Large intestine (tissue), 3 donors: ENCODE results near the gene PITPNC1. TPM values are rescaled to one million over a fixed set of nuclear protein-coding genes. Genes with fewer than 3 reads are reported as not detected.
"Not testable (repeated sequence)": the region's sequence is repeated elsewhere in the genome, so short reads cannot be mapped to it uniquely, and the experiment has no call there.

Experiments
- DNase-seq, 2 donors: peaks; one replicate each; pipeline versions ENCODE4 v3.0.0 to v3.0.0-alpha.2; 2013
- H3K27ac ChIP-seq: one replicate; pipeline ENCODE4 v1.5.1; 2013; ENCODE audit warnings: low read length
- H3K27me3 ChIP-seq: 2 replicates; pipeline ENCODE4 v1.6.1; 2013; ENCODE audit warnings: low read length; ENCODE audit not compliant: control insufficient read depth, insufficient read depth
- H3K36me3 ChIP-seq: 2 replicates; pipeline ENCODE4 v1.6.1; 2013; ENCODE audit warnings: low read length; ENCODE audit not compliant: control insufficient read depth, insufficient read depth
- H3K4me1 ChIP-seq: one replicate; pipeline ENCODE4 v1.6.1; 2013; ENCODE audit warnings: low read length; ENCODE audit not compliant: control insufficient read depth, insufficient read depth
- H3K4me3 ChIP-seq: one replicate; pipeline ENCODE4 v1.5.1; 2013; ENCODE audit warnings: low read length
- H3K9me3 ChIP-seq: one replicate; pipeline ENCODE4 v1.6.1; 2013; ENCODE audit warnings: mild to moderate bottlenecking, low read depth, low read length, moderate library complexity; ENCODE audit not compliant: control insufficient read depth
- WGBS: methylation state at CpG from one replicate; pipeline ENCODE4 v1.1.5; 2013; ENCODE audit warnings: low lambda C conversion rate; ENCODE audit not compliant: insufficient coverage; 5-methylcytosine and 5-hydroxymethylcytosine counted together
- polyA plus RNA-seq: library from polyadenylated mRNA; unstranded; fragments of 120-200 nt; gene quantifications from one replicate; pipeline ENCODE4 v1.2.1, GENCODE V29; 2013

Gene PITPNC1
- polyA plus RNA-seq, 1 donor = 6.7 TPM

GRCh38 chr17:67511012-67511411 is 133.9 kb downstream of the PITPNC1 start:
- Histone ChIP-seq H3K4me1 (no peaks in the 10 kb centered on the region), H3K27me3 (no peaks in the 10 kb centered on the region), H3K27ac (no peak overlapping the region), H3K36me3 (no peaks in the 10 kb centered on the region), H3K9me3 (no peaks in the 10 kb centered on the region), H3K4me3 (no peak overlapping the region)
- WGBS = 100% methylated on average over 3 of the region's 3 CpGs
- DNase-seq = no peak

- no peak overlapping the region for H3K27ac ChIP-seq
- H3K36me3 ChIP-seq = no peaks in the 10 kb centered on the region
- no peaks in the 10 kb centered on the region for H3K4me1 ChIP-seq
- WGBS = 100% methylated on average over 1 of the region's 2 CpGs
- H3K9me3 ChIP-seq = no peaks in the 10 kb centered on the region
- H3K4me3 ChIP-seq = no peak overlapping the region
- no peak for DNase-seq
- H3K27me3 ChIP-seq = no peaks in the 10 kb centered on the region
Observed at GRCh38 chr17:67511804-67512203, 134.7 kb downstream of the PITPNC1 start.

GRCh38 chr17:67514998-67515397 is 137.9 kb downstream of the PITPNC1 start:
- WGBS = no CpG with 5 or more reads among the region's 4 CpGs
- H3K9me3 ChIP-seq = no peaks in the 10 kb centered on the region
- H3K4me1 ChIP-seq = no peaks in the 10 kb centered on the region
- H3K36me3 ChIP-seq = no peaks in the 10 kb centered on the region
- no peak overlapping the region for H3K27ac ChIP-seq
- H3K27me3 ChIP-seq = no peaks in the 10 kb centered on the region
- no peak overlapping the region for H3K4me3 ChIP-seq
- DNase-seq = peak in 1 of 2 donors; percentile 17

GRCh38 chr17:67515490-67516083 is 138.5 kb downstream of the PITPNC1 start:
- Histone ChIP-seq H3K27me3 (no peaks in the 10 kb centered on the region), H3K4me3 (no peak overlapping the region), H3K4me1 (no peaks in the 10 kb centered on the region), H3K36me3 (no peaks in the 10 kb centered on the region), H3K27ac (no peak overlapping the region), H3K9me3 (no peaks in the 10 kb centered on the region)
- no peak for DNase-seq
- WGBS = 67% methylated on average over 1 of the region's 10 CpGs

- H3K9me3 ChIP-seq, H3K27me3 ChIP-seq, H3K36me3 ChIP-seq, H3K4me3 ChIP-seq, H3K4me1 ChIP-seq, H3K27ac ChIP-seq, DNase-seq: not testable (repeated sequence)
- WGBS = no CpG with 5 or more reads among the region's 10 CpGs
Observed at GRCh38 chr17:67516571-67516970, 139.5 kb downstream of the PITPNC1 start.

- H3K4me1 ChIP-seq = no peaks in the 10 kb centered on the region
- H3K27ac ChIP-seq = no peak overlapping the region
- no peaks in the 10 kb centered on the region for H3K36me3 ChIP-seq
- no peaks in the 10 kb centered on the region for H3K27me3 ChIP-seq
- DNase-seq = no peak
- no peaks in the 10 kb centered on the region for H3K9me3 ChIP-seq
- no peak overlapping the region for H3K4me3 ChIP-seq
- WGBS = 80% methylated on average over 1 of the region's 1 CpG
Observed at GRCh38 chr17:67517325-67517724, 140.2 kb downstream of the PITPNC1 start.

GRCh38 chr17:67518876-67519275 is 141.8 kb downstream of the PITPNC1 start:
- H3K4me1 ChIP-seq = no peaks in the 10 kb centered on the region
- no peaks in the 10 kb centered on the region for H3K36me3 ChIP-seq
- no peaks in the 10 kb centered on the region for H3K27me3 ChIP-seq
- no peak for DNase-seq
- H3K27ac ChIP-seq = no peak overlapping the region
- H3K4me3 ChIP-seq = no peak overlapping the region
- no peaks in the 10 kb centered on the region for H3K9me3 ChIP-seq
- no CpG with 5 or more reads among the region's 3 CpGs for WGBS

- Histone ChIP-seq H3K36me3 (no peaks in the 10 kb centered on the region), H3K4me3 (no peak overlapping the region), H3K9me3 (no peaks in the 10 kb centered on the region), H3K4me1 (no peaks in the 10 kb centered on the region), H3K27ac (no peak overlapping the region), H3K27me3 (no peaks in the 10 kb centered on the region)
- no peak for DNase-seq
- WGBS = 83% methylated on average over 1 of the region's 5 CpGs
Observed at GRCh38 chr17:67519801-67520251, 142.7 kb downstream of the PITPNC1 start.

- 61% methylated on average over 2 of the region's 13 CpGs for WGBS
- H3K4me3 ChIP-seq = no peak overlapping the region
- H3K9me3 ChIP-seq = no peaks in the 10 kb centered on the region
- H3K36me3 ChIP-seq = no peaks in the 10 kb centered on the region
- no peak overlapping the region for H3K27ac ChIP-seq
- DNase-seq = no peak
- H3K27me3 ChIP-seq = no peaks in the 10 kb centered on the region
- no peaks in the 10 kb centered on the region for H3K4me1 ChIP-seq
Observed at GRCh38 chr17:67520252-67520906, 143.3 kb downstream of the PITPNC1 start.

GRCh38 chr17:67520916-67521774 is 144.1 kb downstream of the PITPNC1 start:
- 92% methylated on average over 2 of the region's 10 CpGs for WGBS

More at GRCh38 chr17:67520916-67521774, 144.1 kb downstream of the PITPNC1 start:
- no peaks in the 10 kb centered on the region for H3K4me1 ChIP-seq
- H3K36me3 ChIP-seq = no peaks in the 10 kb centered on the region
- H3K27me3 ChIP-seq = no peaks in the 10 kb centered on the region
- no peak overlapping the region for H3K4me3 ChIP-seq
- no peak overlapping the region for H3K27ac ChIP-seq
- no peak for DNase-seq
- H3K9me3 ChIP-seq = no peaks in the 10 kb centered on the region
